ENCODE results near the gene LYSET.

DNA sequence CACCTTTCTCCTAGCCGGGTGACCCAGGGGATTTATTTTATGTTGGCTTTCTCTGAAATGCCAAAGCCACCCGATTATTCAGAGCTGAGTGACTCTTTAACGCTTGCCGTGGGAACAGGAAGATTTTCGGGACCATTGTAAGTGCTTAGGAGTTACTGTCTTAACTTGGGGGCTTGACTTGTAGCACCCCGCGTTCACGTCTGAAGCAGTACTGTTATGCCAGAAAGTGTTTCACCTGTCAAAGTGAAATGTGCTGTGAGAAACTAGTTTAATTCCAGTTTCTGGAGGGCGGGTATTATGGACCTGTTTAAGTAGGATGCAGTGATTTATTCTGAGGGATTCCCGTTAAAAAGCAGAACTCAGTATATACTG is 218 bp downstream of the LYSET start:
- TF ChIP-seq CTCF (conservative IDR thresholded peaks at IDR 0.05; ENCODE audit: low read length) (no peak), EZH2phosphoT487 (IDR thresholded peaks at IDR 0.05; ENCODE audit: borderline replicate concordance, low read depth, low read length) (no peak)

Measured in OCI-LY7 (cell line).